Limb (tissue), 2 donors: Measurements from ENCODE around the gene STRA6.

Source experiments
- DNase-seq, 2 donors: peaks; one replicate each; pipeline ENCODE4 v3.0.0-alpha.2; 2016; ENCODE audit errors: extremely low spot score in 2 of 2

STRA6 gene

DNA sequence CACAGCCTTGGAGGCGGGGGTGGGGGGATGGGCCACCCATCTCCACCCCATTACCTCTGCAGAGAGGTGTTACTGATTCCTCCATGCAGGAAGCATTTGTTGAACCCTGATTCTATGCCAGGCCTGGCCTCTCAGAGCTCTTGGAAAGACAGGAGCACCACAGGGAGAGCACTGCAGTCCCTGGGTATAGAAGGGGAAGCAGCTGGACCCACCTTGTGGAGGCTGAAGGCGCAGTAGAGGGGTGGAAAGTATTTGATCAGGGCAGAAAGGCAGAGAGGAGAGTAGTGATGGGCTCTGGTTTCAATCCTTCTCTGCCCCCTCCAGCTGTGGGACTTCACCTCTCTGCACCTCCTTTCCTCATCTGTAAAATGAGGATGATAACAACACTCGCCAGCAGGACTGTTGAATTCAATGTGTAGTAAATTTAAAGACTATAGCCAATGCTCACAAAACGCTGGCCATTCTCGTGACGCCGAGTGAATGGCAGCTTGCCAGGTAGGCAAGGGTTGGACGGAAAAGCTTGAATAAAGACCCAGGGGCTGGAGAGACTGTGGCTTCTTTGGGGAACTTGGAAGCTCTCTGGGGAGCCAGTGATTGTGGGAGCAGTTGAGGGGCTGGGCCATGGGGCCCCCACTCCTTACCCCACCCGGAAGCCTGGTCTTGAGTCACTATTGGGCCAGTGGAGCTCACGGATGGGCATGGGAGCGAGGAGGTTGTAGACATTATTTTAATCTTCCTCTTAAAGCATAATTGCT, 25.6 kb upstream of the STRA6 start:
- peak in 1 of 2 donors; percentile 77 for DNase-seq

DNA sequence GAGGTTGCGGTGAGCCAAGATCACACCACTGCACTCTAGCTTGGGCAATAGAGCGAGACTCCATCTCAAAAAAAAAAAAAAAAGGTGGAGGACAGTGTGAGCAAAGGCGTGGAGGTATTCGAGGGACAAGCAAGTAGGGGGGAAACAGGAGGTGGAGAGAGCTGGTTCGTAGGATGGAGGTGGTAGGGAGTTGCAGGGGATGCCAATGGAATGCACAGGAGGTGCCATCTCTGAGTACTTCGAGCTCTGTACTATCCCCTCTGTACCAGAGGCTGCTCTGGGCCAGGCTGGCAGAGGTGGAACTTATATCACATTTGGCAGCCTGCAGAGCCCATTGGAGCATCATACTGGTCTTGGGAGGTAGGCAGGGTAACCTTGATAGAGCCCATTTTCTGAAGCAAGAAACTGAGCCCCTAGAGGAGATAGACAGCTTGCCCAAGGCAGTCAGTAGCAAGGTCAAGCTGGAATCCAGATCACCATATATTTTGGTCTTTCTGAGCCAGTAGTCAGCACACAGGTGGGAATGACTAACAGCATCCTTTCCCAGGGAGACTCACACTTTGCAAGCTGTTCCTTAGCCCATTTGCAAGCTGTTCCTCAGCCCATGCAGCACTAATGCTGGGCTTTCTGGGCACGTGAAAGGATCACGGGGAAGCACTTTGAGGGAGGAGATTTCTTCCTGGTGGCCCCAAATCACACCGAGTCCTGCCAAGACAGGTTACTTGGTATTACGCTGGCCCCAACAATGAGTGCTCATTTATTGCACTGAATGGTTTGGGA, 24.4 kb upstream of the STRA6 start:
- no peak for DNase-seq

DNA sequence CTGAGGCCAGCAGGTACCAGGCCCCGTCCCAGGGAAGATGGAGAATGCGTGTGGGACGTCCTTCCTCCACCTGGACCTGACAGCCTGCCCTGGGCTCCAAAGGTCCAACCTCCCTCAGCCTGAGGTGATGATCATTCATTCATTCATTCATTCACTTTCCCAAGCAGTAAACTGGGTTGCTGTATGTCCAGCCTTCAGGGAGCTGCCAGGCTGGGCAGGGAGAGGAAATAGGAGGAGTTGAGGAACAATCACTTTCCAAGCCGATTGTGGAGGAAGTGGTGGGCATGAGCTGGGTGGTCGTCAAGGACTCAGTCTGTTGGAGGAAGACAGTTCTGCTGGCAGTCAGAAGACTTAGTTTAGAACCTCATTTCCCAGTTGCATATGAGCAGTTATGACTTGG, 23.3 kb upstream of the STRA6 start:
- DNase-seq, result no peak

DNA sequence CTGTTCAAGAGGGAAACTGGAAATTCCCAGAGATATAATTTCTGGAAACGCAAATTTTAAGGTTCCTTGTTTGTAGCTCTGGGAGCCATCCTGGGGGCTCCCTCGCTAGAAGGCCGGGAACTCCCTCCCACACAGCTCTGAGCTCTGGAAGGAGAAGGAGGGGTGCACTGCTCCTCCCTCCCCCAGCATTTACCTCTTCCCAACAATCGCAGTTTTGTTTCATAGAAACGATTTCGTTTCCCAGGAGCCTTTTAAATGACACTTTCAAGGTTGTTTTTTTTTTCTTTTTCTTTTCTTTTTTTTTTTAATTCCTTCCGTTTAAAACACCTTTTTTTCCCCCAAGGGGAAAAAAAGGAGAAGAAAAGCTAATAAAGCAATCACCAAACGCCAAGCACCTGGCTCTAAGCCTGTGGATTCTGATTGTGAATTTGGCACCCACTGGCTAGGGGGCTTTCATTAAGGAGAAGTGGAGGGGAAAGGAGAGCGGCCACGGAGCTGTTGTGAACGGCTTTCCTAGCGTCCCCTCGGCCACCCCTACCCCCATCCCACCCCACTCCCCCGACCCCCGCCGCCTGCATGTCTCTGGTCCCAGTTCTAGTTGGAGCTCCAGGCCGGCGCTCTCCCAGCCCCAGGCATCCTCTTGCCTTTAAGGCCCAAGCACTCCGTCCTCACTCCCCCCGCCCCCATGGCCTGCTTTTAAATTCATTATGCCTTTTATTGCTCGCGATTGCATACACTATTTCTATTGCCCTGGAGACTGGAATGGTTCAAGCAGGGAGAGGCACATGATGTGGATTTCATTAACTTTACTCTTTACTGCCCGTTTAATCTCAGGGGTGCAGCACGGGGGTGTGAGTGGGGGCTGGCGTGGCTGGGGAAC, 19.9 kb upstream of the STRA6 start:
- peak in 1 of 2 donors; percentile 73 for DNase-seq

DNA sequence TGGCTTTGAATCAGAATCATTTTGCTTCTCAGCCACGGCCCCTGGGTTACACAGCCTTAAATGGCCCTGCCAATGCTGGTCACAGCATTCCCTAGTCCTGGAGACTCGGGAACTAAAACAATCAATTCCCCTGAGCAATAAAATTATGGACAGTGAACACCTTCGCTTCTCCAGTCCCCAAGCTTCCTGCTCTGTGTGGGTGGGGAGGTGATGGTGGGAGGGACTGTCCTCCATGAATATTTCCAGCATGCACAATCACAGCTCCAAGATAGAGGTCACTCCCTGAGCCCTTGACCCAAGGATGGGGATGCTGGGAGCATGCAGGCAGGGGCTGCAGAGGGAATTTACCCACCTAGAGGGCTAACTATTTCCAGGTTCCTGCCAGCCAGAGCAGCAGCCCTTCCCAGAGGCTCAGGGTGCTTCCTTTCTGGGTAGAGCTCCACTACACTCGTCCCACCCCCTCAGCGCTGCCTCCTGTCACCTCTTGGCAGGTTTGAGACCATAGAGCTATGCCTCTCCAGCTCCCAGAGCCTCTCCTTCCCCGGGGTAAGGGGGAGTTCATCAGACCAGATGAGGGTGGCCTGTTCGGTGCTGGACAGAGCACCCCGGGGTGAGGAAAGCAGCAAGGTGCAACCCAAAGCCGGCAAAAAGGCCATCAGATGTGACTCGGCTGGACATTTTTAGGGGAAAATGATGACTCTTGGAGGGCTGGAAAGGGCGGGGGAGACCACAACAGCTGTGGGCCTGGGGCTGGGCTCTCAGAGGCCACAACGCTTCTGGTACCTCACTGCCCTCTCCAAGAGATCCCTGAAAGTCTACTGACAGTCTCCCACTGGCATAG, 19.0 kb upstream of the STRA6 start:
- no peak for DNase-seq

DNA sequence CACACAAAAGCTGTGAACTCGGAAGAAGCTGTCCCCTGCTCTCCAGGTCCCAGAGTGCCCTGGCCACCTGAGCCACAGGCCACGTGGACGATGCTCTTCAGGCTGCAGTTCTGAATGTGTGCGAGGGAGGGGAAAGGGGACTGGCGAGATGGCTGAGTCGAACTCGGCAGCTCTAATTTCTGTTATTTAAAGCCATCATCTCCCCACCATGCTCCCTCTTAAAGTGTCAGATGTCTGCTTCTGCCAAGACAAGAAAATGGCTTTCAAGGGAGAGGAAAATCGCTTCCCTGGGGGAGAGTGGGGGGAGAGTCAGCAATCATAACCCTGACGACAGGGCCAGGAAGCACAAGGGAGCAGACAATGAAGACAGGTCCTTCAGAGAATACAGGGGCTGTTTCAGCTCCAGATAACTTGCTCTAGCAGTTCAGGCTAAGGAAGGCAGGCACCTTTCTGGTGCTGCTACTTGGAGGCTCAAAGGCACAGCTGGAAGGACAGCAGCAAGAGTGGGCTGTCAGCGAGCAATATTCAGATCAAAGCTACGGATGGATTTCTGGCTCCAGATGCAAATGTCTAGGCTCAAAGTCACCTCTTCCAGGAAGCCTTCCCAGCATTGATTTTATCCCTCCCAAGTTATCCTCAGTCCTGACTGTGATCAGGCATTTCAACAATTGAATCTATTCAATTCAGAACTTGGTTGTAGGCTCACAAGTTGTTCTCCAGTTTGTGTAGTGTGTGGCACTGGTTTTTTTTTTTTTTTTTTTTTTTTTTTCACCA, 18.1 kb upstream of the STRA6 start:
- no peak for DNase-seq

DNA sequence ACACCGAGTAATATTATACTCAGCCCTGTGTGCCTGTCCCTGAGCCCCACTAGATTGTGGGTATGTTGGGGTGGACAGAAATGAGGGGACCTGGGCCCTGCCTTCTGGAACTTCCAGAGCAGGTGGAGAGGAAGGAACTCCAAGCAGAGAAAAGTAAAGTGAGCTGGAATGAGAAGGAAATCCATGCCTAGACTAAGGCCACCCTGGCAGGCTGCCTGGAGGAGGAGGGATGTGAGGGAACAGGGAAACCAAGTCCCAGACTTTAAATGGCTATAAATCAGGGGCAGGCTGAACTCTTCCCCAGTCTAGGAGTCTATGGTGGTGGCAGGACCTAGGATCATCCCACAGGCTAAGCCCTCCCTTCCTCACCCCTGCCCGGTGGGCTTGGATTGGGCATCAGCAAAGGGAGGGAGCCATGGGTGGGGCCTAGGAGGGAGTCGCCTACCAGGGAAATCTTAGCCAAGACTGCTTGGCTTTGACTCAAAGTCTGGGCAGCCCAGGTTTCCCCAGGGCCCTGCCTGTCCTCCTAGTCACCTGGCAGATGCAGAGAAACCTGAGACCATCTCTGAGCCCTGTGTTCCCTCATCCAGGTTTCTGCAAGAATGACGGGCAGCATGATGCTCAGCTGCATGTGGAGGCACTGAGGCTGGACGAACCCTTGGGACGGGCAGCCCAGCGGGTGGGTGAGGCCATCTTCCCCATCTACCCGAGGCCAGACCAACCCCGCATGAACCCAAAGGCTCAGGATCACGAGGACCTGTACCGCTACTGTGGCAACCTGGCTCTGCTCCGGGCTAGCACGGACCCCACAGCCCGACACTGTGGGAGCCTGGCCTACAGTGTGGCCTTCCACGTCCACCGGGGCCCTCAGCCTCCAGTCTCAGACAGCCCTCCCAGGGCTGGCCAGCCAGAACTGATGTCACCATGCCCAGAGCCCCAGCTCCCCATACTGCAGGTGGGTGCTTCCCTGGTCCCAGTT, 15.6 kb upstream of the STRA6 start:
- no peak for DNase-seq

DNA sequence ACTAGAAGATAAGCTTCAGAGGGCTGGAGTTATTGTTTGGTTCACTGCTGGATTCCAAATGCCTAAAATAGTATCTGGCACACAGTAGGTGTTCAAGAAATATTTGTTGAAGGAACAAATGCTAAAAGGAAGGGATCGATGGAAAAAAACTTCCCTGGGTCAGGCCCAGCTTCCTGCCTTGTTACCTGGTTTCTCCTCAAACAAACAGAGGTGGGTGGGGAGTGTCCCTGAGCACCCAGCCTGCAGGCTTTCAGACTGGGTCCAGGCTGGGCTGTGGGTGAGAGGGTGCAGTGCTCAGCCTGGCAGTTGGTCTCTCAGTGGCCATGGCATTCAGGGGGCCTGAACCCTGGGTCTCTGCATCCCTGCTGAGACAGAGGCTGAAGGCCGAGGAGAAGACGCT, 14.4 kb upstream of the STRA6 start:
- no peak for DNase-seq

DNA sequence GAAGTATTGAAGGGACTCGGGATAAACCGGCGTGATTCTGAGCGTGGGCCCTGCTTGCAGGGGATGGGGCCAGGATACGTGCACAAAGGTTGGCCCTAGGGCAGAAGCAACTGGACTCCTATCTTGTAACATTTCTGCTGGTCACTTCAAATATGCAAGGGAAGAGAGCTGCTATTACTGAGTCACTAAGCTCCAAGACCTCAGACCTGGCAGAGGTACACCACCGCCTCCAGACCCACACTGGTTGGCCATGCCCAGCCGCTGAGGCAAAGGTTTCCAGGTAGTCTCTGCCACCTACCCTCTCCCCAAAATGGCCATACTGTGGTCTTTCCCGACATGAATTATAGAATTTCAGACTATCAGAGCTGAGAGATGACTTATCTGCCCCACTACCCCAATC, 13.4 kb upstream of the STRA6 start:
- DNase-seq, result no peak

DNA sequence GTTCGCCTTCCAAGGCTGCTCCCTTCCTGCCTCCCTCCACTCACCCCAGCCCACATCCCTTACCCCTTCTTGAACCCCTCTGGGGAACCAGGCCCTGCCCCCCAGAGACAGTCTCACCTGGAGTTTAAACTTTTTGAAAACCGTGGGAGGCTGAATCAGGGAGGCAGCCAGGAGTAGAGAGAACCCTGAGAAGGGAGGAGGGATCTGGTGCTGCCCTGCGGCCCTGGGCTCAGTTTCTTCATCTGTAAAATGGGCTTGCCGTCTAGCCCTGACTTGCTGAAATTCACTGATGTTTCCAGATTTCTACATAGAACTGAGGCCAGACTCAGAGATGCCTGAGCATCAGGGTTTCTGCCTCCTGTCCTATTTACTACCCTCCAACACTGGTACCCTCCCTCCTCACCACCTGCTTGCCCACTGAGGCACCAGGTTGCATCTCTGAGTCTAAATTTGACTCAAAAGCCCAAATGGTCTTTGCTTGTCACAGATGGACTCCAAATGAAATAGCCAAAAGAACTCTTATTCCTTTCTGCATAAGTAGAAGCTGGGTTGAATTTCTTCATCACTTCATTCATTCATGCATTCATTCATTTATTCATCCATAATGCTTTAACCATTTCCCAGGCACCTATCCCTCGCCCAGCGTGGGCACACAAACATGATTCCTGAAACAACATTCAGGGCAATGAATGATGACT, 11.9 kb upstream of the STRA6 start:
- no peak for DNase-seq

DNA sequence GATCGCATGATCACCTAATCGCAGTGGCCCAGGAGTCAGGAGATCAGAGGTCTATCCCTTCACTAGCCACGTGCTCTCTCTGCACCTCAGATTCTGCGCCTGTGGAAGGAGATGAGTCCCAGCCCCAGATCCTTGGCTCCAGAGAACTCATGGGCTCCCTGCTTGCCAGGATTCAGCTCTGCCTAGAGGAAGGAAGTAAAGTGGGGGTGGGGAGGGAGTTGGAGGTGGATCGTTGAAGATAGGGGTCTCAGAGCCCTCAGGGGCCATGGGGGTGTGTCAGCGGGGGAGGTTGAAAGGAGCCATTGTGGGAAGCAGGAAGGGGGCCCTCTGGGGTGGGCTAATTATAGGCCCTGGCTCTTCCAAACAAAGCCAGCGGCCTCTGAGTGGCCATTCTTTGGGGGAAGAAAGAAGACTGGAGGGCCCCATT, 11.3 kb upstream of the STRA6 start:
- DNase-seq, result peak in 1 of 2 donors; percentile 59

DNA sequence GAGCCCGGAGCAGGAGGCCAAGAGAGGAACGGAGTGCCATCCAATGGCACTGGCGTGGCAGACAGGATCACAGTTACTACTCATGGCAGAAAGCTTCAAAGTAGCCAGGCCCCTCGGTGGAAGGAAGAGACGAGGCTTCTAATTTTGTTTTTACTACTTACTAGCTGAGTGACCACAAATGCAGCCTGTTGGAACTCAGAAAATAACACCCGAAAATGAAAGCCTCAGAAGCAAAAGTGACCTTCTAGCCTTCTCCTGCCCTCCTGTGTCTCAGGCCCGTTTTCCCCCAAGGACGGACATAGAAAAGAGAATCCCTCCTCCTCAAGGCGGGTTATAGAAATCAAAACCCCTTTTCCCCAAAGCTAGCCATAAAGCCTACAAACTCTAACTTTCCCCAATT, 9.9 kb upstream of the STRA6 start:
- DNase-seq, result no peak

DNA sequence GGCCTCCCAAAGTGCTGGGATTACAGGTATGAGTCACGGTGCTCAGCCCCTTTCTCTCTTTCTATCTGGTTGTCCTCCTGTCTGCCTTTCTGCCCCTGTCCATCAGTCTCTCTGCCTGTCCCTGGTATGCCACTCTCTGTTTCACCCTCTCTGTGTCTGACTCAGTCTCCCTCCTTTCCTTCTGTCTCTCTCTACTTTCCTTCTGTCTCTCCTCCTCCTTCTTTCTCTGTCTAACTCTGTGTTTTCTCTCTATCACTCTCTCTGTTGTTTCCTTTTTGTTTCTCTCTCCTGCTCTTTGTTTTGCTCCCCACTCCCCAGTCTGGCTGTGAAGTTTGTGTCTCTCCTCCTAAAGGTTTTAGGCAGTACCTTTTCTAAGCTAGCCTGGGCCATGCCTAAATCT, 9.1 kb upstream of the STRA6 start:
- no peak for DNase-seq

DNA sequence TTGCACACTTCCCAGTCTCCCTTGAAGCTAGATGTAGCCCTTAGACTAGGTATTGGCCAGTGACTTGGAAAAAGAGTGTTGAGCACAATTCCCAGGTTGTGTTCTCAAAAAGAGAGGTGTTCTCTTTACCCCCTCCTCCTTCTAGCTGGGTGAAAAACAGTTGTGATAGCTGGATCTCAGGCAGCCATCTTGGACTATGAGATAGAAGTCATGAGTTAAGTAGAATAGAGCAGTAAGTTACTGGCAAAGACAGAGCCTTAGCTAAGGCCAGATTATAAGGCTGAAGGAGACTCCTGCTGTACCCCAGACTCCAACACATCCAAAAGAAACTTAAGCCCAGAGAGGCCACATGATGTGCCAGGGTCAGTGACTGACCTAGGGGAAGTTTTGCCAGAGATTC, 8.1 kb upstream of the STRA6 start:
- DNase-seq, result no peak

DNA sequence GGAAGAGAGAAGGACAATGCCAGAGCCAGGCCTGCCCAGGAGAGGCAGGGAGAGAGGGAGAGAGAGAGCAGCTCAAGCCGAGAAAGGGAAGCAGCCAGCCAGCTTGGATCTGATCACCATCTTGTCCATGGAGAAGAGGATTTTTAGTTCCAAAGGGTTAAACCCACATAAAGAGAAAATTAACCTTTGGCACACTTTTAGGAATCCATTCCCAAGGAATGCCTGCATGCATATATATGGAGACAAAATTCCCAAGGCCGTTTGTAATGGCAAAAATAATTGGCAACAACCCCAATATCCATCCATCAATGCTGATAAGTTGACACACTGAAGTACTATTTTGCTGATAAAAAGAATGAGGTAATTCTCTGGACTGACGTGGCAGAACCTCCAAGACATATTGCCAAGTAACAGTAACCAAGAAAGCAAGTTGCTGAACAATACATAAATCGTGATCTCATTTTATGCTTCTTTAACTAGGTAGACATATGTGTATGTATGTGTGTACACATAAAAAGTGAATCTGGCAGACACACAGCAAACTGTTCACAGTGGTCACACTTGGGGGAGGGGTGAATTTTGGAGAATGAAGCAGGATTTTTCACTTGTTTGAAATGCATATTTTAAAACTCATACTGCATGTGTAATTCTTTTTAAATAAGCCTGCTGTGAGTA, 7.5 kb upstream of the STRA6 start:
- peak in 1 of 2 donors; percentile 71 for DNase-seq

DNA sequence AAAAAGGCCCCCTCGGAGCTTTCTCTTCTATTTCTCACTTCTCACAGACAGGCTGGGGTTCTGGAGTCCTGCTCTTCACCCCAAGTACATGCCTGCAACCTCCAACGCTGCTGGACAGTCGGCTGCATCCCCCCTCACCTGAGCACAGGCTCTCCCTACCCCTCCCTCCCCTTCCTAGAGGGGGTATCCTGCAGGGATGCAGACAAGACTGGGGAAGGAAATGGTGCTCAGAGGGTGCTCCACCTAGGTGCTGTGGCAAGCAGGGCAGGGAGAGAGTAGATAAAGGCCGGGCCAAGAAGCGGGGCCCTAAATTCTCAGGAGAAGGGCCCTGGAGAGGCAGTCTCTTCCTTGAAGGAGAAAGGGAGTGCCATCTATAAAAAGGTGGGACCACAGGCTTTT, 7.0 kb upstream of the STRA6 start:
- DNase-seq, result no peak

DNA sequence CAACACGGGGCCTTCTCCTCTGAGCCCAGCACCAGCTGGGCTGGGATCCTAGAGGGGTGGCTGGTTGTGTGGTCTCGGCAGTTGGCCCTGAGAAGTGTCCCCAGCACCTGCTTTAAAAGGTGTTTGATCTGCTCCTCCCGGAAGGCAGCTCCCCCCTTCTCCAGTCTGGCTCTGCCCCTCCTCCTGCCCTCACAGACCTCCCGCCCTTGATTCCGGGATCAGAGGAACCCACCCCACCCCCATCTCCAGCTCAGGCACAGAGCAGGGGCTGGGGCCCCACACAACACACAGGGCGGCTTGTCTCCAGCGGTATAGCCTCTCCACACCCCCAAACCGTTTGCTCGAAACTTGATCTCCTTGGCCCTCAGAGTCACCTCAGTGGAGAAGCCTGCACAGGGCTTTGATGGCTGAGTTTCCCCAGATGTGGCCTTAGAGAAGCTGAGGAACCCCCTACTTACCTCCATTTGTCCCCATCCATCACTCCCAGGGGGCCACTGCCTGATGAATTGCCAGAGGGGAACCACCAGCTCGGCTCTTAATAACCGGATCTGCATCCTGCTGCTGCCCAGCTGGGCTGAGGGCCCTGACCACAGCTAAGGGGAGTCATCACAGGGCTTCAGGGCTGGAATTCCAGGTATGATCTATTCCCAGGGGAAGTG, 6.4 kb upstream of the STRA6 start:
- peak; percentile 44 to 79 for DNase-seq
